Right atrium auricular region (tissue), 2 donors: ENCODE results near the gene GIPR. TPM values are rescaled to one million over a fixed set of nuclear protein-coding genes. Genes with fewer than 3 reads are reported as not detected.
"Not testable (repeated sequence)": the region's sequence is repeated elsewhere in the genome, so short reads cannot be mapped to it uniquely, and the experiment has no call there.

Source experiments
- DNase-seq: peaks from one replicate; pipeline ENCODE4 v3.0.0-alpha.2; 2019; ENCODE audit warnings: low spot score
- H3K27ac ChIP-seq, 2 donors: fragments of 200-600 bp; sonication (generic); 1 replicate in 1 of 2; 2 replicates in 1 of 2; pipeline ENCODE4 v1.5.1; 2016 to 2019
- H3K27me3 ChIP-seq, 2 donors: fragments of 200-600 bp; sonication (generic); one replicate each; pipeline versions ENCODE4 v1.5.1 to v1.6.0; 2017 to 2019
- H3K36me3 ChIP-seq: fragments of 200-600 bp; sonication (generic); one replicate; pipeline ENCODE4 v1.5.1; 2016
- H3K4me1 ChIP-seq, 2 donors: fragments of 200-600 bp; sonication (generic); one replicate each; pipeline versions ENCODE4 v1.5.1 to v1.6.0; 2017 to 2019
- H3K4me3 ChIP-seq, 2 donors: fragments of 200-600 bp; sonication (generic); 1 replicate in 1 of 2; 2 replicates in 1 of 2; pipeline ENCODE4 v1.5.1; 2017 to 2019; ENCODE audit warnings: mild to moderate bottlenecking in 1 of 2, moderate library complexity in 1 of 2
- H3K9me3 ChIP-seq, 2 donors: fragments of 200-600 bp; sonication (generic); one replicate each; pipeline ENCODE4 v1.5.1; 2019
- CTCF ChIP-seq, 2 donors: fragments of 200-600 bp; sonication (generic); IDR thresholded peaks; one replicate each; pipeline ENCODE4 v1.5.1; 2019; ENCODE audit warnings: antibody characterized with exemption in 2 of 2
- total RNA-seq, 2 donors: library from RNA; depleted of rRNA; stranded (reverse); fragments of >200 nt; gene quantifications; one replicate each; pipeline ENCODE4 v1.1.0, GENCODE V29; 2016

The GIPR gene
- total RNA-seq, 2 donors from 2014 or later, result 2.7 to 3.1 TPM

- Histone ChIP-seq H3K36me3 (no peaks in the 10 kb centered on the region), H3K9me3 (no peaks in the 10 kb centered on the region), H3K4me3 (peak overlapping the region; percentile 29 to 47), H3K27me3 (peaks cover 6 to 14% of the 10 kb centered on the region in 2 donors), H3K4me1 (peaks cover 0 to 29% of the 10 kb centered on the region in 2 donors), H3K27ac (no peak overlapping the region)
- peak; percentile 70 for DNase-seq
- no peak for TF ChIP-seq CTCF (IDR thresholded peaks at IDR 0.05)
Observed at GRCh38 chr19:45677351-45678230, 9.6 kb downstream of the GIPR start.

GRCh38 chr19:45681391-45682015, 13.5 kb downstream of the GIPR start:
- TF ChIP-seq CTCF (IDR thresholded peaks at IDR 0.05), result peak; percentile 97 to 99

GRCh38 chr19:45682117-45682516, 14.1 kb downstream of the GIPR start:
- peak overlapping the region; percentile 71 to 74 for H3K27ac ChIP-seq
- H3K9me3 ChIP-seq, result no peaks in the 10 kb centered on the region
- peaks cover 15% of the 10 kb centered on the region for H3K36me3 ChIP-seq
- peak overlapping the region in 1 of 2 donors; percentile 44 for H3K4me3 ChIP-seq
- peaks cover 6 to 9% of the 10 kb centered on the region in 2 donors for H3K27me3 ChIP-seq
- DNase-seq, result no peak
- TF ChIP-seq CTCF (IDR thresholded peaks at IDR 0.05), result no peak
- peaks cover 0 to 23% of the 10 kb centered on the region in 2 donors for H3K4me1 ChIP-seq

More at GRCh38 chr19:45681391-45682015, 13.5 kb downstream of the GIPR start:
- H3K27ac ChIP-seq, result peak overlapping the region; percentile 71 to 74
- DNase-seq, result peak; percentile 92
- H3K36me3 ChIP-seq, result peaks cover 8% of the 10 kb centered on the region
- H3K27me3 ChIP-seq, result peaks cover 6 to 14% of the 10 kb centered on the region in 2 donors
- no peaks in the 10 kb centered on the region for H3K9me3 ChIP-seq
- peak overlapping the region; percentile 23 to 44 for H3K4me3 ChIP-seq
- peaks cover 0 to 29% of the 10 kb centered on the region in 2 donors for H3K4me1 ChIP-seq

- DNase-seq, result no peak
- no peak for TF ChIP-seq CTCF (IDR thresholded peaks at IDR 0.05)
- Histone ChIP-seq H3K4me3 (no peak overlapping the region), H3K27me3 (peaks cover 1 to 4% of the 10 kb centered on the region in 2 donors), H3K27ac (no peak overlapping the region), H3K9me3 (no peaks in the 10 kb centered on the region), H3K4me1 (peaks cover 0 to 15% of the 10 kb centered on the region in 2 donors), H3K36me3 (peaks cover 22% of the 10 kb centered on the region)
Observed at GRCh38 chr19:45682908-45683307, 14.9 kb downstream of the GIPR start.

- DNase-seq, H3K9me3 ChIP-seq, H3K4me3 ChIP-seq, H3K27ac ChIP-seq, H3K27me3 ChIP-seq: not testable (repeated sequence)
- Histone ChIP-seq H3K4me1 (peaks cover 0 to 13% of the 10 kb centered on the region in 2 donors), H3K36me3 (peaks cover 30% of the 10 kb centered on the region)
Observed at GRCh38 chr19:45685045-45685444, 17.0 kb downstream of the GIPR start.

GRCh38 chr19:45687599-45687998, 19.6 kb downstream of the GIPR start:
- TF ChIP-seq CTCF (IDR thresholded peaks at IDR 0.05), result no peak
- Histone ChIP-seq H3K27me3 (no peaks in the 10 kb centered on the region), H3K36me3 (peaks cover 30% of the 10 kb centered on the region), H3K4me3 (no peak overlapping the region), H3K9me3 (no peaks in the 10 kb centered on the region), H3K27ac (no peak overlapping the region), H3K4me1 (peaks cover 0 to 8% of the 10 kb centered on the region in 2 donors)
- DNase-seq, result no peak
